ENCODE results near the gene TSPAN1.

TSPAN1 gene
- total RNA-seq = 0 reads per million in 2 donors

GRCh38 chr1:46174448-46175231 lies at the start of gene TSPAN1:
Gene TSPAN1, plus strand, starts transcription at chr1:46175087. Its CDS starts 6,021 bp downstream, at chr1:46181108.
- no peak for DNase-seq

- no peak for DNase-seq
Measured at GRCh38 chr1:46128344-46128743, 46.5 kb upstream of the TSPAN1 start.

GRCh38 chr1:46130121-46130520 lies 44.8 kb upstream of the TSPAN1 start:
- DNase-seq = no peak

- DNase-seq = no peak
Measured at GRCh38 chr1:46130606-46131005, 44.3 kb upstream of the TSPAN1 start.

GRCh38 chr1:46131093-46131492 lies 43.8 kb upstream of the TSPAN1 start:
- DNase-seq = no peak

GRCh38 chr1:46131712-46132528 lies 43.0 kb upstream of the TSPAN1 start:
- no peak for DNase-seq

- DNase-seq = peak; percentile 78
Measured at GRCh38 chr1:46132529-46133180, 42.2 kb upstream of the TSPAN1 start, which contains the start of gene PIK3R3. Gene PIK3R3, minus strand, starts transcription at chr1:46132629. Its CDS starts 677 bp downstream, at chr1:46131952.

- DNase-seq = peak; percentile 59
Measured at GRCh38 chr1:46133181-46133658, 41.7 kb upstream of the TSPAN1 start.

GRCh38 chr1:46133781-46134350 lies 41.0 kb upstream of the TSPAN1 start:
- DNase-seq = no peak

GRCh38 chr1:46134660-46135331 lies 40.1 kb upstream of the TSPAN1 start:
- DNase-seq = no peak

- no peak for DNase-seq
Measured at GRCh38 chr1:46136711-46137110, 38.2 kb upstream of the TSPAN1 start.

GRCh38 chr1:46137916-46138315 lies 37.0 kb upstream of the TSPAN1 start:
- no peak for DNase-seq

- DNase-seq = no peak
Measured at GRCh38 chr1:46148318-46148717, 26.6 kb upstream of the TSPAN1 start.

GRCh38 chr1:46150085-46150484 lies 24.8 kb upstream of the TSPAN1 start:
- no peak for DNase-seq

- DNase-seq = no peak
Measured at GRCh38 chr1:46152016-46152415, 22.9 kb upstream of the TSPAN1 start.

- DNase-seq = no peak
Measured at GRCh38 chr1:46153228-46153627, 21.7 kb upstream of the TSPAN1 start.

GRCh38 chr1:46153732-46154131 lies 21.2 kb upstream of the TSPAN1 start:
- no peak for DNase-seq

GRCh38 chr1:46157916-46158311 lies 17.0 kb upstream of the TSPAN1 start:
- no peak for DNase-seq

- no peak for DNase-seq
Measured at GRCh38 chr1:46158312-46159281, 16.3 kb upstream of the TSPAN1 start.

- DNase-seq = no peak
Measured at GRCh38 chr1:46159516-46159915, 15.4 kb upstream of the TSPAN1 start.

GRCh38 chr1:46160212-46160611 lies 14.7 kb upstream of the TSPAN1 start:
- DNase-seq = no peak
